ENCODE results near the gene CITED2. TPM values are rescaled to one million over a fixed set of nuclear protein-coding genes. Genes with fewer than 3 reads are reported as not detected.
"Not testable (repeated sequence)": the region's sequence is repeated elsewhere in the genome, so short reads cannot be mapped to it uniquely, and the experiment has no call there.

CITED2 gene
- total and polyA plus RNA-seq, 8 donors = 8.0 to 75.1 (median 38.2) TPM

DNA sequence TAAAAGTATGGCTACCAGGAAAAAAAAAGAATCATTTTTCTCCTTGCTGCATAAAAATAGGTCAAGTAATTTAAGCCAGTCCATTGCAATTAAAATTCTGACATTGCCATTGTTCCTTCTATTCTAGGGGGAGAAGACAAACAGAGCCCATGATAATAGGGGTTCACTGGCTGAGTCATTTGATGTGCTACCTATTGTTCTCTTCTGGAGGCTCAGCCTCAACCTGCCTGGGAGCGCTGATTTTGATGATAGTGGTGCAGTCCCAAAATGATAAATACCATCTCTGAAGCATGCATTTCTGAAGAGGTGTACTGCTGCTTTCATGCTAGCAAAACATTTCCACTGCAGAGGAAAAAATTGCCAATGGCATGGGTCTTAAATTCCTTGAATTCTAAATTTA, 5.8 kb downstream of the CITED2 start:
- Histone ChIP-seq H3K36me3 (no peaks in the 10 kb centered on the region), H3K4me1 (peaks cover 4 to 21% (median 18%) of the 10 kb centered on the region in 3 donors), H3K27ac (no peak overlapping the region), H3K9me3 (no peaks in the 10 kb centered on the region), H3K4me3 (no peak overlapping the region), H3K27me3 (no peaks in the 10 kb centered on the region)
- TF ChIP-seq, protein P1, sequence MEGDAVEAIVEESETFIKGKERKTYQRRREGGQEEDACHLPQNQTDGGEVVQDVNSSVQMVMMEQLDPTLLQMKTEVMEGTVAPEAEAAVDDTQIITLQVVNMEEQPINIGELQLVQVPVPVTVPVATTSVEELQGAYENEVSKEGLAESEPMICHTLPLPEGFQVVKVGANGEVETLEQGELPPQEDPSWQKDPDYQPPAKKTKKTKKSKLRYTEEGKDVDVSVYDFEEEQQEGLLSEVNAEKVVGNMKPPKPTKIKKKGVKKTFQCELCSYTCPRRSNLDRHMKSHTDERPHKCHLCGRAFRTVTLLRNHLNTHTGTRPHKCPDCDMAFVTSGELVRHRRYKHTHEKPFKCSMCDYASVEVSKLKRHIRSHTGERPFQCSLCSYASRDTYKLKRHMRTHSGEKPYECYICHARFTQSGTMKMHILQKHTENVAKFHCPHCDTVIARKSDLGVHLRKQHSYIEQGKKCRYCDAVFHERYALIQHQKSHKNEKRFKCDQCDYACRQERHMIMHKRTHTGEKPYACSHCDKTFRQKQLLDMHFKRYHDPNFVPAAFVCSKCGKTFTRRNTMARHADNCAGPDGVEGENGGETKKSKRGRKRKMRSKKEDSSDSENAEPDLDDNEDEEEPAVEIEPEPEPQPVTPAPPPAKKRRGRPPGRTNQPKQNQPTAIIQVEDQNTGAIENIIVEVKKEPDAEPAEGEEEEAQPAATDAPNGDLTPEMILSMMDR (IDR thresholded peaks at IDR 0.05) = no peak
- 72 to 82% methylated on average over 1 of the region's 1 CpG for WGBS, 2 donors
- intact Hi-C loops (cut with DNase I) = loop anchor here in 1 of 3 donors (10.0 kb wide), 2 partner anchors 154 to 554 kb away; no protein-coding TSS in a partner anchor
- FAIRE-seq = no peak
- no peak for ATAC-seq
- DNase-seq = no peak

DNA sequence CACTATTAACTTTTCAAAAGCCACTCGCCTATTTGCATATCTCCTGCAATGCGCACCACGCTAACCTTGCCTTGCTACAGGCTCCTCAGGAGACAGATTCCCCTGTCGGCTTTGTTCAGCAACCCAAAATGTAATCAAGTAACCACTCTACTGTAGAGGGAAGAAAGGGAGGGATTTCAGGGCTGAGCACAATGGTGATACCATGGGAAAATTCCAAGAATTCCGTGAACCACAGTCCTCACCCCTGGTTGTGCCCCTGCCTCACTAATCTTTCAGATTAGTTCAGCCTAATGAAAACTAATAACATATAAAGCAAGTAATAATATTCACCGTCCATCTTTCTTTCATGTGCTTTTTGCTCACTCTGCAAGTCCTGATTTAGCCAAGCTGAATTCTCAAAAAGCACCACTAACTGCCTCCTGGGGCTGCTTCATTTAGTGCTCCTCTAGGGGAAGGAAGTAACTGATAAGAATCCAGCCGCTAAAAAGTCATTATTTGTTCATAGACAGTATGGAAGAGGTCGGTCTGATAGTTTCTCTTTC, 6.6 kb downstream of the CITED2 start:
- TF ChIP-seq, protein P1 (IDR thresholded peaks at IDR 0.05) = no peak
- no peak overlapping the region for H3K27ac ChIP-seq
- DNase-seq (no peak), ATAC-seq (no peak), FAIRE-seq (no peak)
- no peak overlapping the region for H3K4me3 ChIP-seq
- intact Hi-C loops (cut with DNase I) = loop anchor here in 1 of 3 donors (10.0 kb wide), 2 partner anchors 153 to 553 kb away; no protein-coding TSS in a partner anchor
- WGBS, 2 donors = 46 to 52% methylated on average over 8 of the region's 8 CpGs
- H3K36me3 ChIP-seq = no peaks in the 10 kb centered on the region
- no peaks in the 10 kb centered on the region for H3K9me3 ChIP-seq
- no peaks in the 10 kb centered on the region for H3K27me3 ChIP-seq
- H3K4me1 ChIP-seq = peaks cover 4 to 21% (median 18%) of the 10 kb centered on the region in 3 donors

DNA sequence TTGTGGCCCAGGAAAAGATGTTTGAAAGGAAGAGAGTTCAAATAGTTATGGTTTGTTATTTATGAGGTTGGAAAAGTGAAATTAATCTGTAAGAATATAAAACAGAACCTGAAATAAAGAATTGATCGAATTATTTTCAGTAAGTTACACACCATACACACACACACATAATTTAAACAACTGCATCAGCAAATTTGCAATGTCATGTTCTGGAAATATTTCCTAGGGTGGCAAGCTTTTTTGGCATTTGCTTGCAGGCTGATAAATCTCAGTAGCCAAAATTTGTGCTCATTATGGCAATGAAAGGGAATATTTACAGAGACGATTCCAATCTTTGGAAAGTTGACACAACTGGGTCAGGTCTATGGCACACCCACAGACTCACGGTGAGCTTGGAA, 9.5 kb downstream of the CITED2 start:
- no peaks in the 10 kb centered on the region for H3K27me3 ChIP-seq
- no peaks in the 10 kb centered on the region for H3K36me3 ChIP-seq
- ATAC-seq (no peak), DNase-seq (no peak), FAIRE-seq (no peak)
- intact Hi-C loops (cut with DNase I) = loop anchor here in 2 of 3 donors (5.0 to 10.0 kb wide), 3 partner anchors 150 to 550 kb away; no protein-coding TSS in a partner anchor
- 25% methylated on average over 3 of the region's 3 CpGs for WGBS, 2 donors
- no peaks in the 10 kb centered on the region for H3K9me3 ChIP-seq
- H3K4me1 ChIP-seq = peaks cover 3 to 12% (median 4%) of the 10 kb centered on the region in 3 donors
- H3K4me3 ChIP-seq = no peak overlapping the region
- no peak overlapping the region for H3K27ac ChIP-seq
- TF ChIP-seq, protein P1 (IDR thresholded peaks at IDR 0.05) = no peak

DNA sequence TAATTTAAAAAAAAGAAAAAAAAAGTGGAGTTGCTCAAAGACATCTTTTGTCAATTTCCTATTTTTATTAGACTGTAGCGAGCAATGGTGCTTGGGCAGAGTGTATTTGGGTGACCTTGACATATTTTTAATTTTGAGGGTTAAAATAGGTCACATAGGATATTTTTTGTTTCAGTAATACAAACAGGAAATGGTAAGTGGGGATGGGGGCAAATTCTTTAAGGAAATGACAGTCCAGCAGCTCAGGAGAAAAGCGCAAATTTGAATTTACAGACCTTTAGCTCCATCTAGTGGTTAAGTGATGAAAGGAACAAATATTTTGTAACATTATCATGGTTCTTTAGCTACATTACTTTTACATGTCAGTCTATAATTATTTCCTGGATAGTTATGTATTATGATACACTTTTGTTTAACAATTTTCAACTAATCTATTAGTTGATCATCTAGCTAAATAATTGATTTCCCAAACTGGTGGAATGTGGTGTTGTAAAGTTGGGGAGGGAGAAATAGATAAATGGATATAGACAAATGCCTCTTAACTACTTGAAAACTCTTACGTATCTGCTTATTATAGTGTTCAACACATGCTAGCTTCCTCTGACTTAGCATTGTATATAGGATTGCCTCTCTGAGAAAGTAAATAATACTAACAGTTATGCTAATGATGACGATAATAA, 10.0 kb downstream of the CITED2 start:
- Histone ChIP-seq H3K9me3 (no peaks in the 10 kb centered on the region), H3K4me1 (peaks cover 0 to 7% (median 0%) of the 10 kb centered on the region in 3 donors), H3K36me3 (no peaks in the 10 kb centered on the region), H3K4me3 (no peak overlapping the region), H3K27me3 (no peaks in the 10 kb centered on the region), H3K27ac (no peak overlapping the region)
- peak; percentile 80 for FAIRE-seq
- no peak for DNase-seq
- ATAC-seq = peak in 3 of 4 donors; percentile 74 to 85 (median 79)
- TF ChIP-seq, protein P1 (IDR thresholded peaks at IDR 0.05) = peak; percentile 44 to 61 (median 50)
- intact Hi-C loops (cut with DNase I) = loop anchor here in 2 of 3 donors (5.0 to 10.0 kb wide), 3 partner anchors 150 to 550 kb away; no protein-coding TSS in a partner anchor
- WGBS, 2 donors = 52 to 59% methylated on average over 4 of the region's 4 CpGs

DNA sequence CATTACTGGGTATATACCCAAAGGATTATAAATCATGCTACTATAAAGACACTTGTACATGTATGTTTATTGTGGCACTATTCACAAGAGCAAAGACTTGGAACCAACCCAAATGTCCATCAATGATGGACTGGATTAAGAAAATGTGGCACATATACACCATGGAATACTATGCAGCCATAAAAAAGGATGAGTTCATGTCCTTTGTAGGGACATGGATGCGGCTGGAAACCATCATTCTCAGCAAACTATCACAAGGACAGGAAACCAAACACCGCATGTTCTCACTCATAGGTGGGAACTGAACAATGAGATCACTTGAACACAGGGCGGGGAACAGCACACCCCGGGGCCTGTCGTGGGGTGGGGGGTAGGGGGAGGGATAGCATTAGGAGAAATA, 10.7 kb downstream of the CITED2 start:
- not testable (repeated sequence) for H3K9me3 ChIP-seq, DNase-seq, H3K27me3 ChIP-seq, ATAC-seq, FAIRE-seq, H3K4me3 ChIP-seq, H3K36me3 ChIP-seq, H3K27ac ChIP-seq, H3K4me1 ChIP-seq
- 73 to 87% methylated on average over 5 of the region's 5 CpGs for WGBS, 2 donors
- intact Hi-C loops (cut with DNase I) = loop anchor here in 2 of 3 donors (5.0 to 10.0 kb wide), 3 partner anchors 149 to 549 kb away; no protein-coding TSS in a partner anchor

DNA sequence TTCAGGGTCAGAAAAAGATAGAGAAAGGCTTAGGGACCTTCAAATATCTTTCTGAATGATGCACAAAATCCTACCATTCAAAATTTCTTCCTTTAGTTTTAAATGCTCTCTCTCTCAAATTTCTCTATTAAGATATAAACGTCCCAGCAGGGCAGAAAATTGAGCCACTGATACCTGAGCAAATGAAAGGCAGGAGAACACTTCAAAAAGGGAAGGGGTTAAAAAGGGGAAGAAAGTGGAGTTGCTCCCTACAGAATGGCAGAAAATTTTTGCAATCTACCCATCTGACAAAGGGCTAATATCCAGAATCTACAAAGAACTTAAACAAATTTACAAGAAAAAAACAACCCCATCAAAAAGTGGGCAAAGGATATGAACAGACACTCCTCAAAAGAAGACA, 11.3 kb downstream of the CITED2 start:
- H3K36me3 ChIP-seq, DNase-seq, H3K4me3 ChIP-seq, H3K9me3 ChIP-seq, H3K4me1 ChIP-seq, H3K27ac ChIP-seq, FAIRE-seq, H3K27me3 ChIP-seq, ATAC-seq: not testable (repeated sequence)
- intact Hi-C loops (cut with DNase I) = loop anchor here in 2 of 3 donors (5.0 to 10.0 kb wide), 3 partner anchors 148 to 548 kb away; no protein-coding TSS in a partner anchor
- WGBS, 2 donors = 43 to 46% methylated on average over 1 of the region's 1 CpG
